Measurements from ENCODE around the gene RPA3. TPM values are rescaled to one million over a fixed set of nuclear protein-coding genes. Genes with fewer than 3 reads are reported as not detected.

RPA3 gene
- total RNA-seq, 1 experiment from 2014 or later, result 108 TPM

DNA sequence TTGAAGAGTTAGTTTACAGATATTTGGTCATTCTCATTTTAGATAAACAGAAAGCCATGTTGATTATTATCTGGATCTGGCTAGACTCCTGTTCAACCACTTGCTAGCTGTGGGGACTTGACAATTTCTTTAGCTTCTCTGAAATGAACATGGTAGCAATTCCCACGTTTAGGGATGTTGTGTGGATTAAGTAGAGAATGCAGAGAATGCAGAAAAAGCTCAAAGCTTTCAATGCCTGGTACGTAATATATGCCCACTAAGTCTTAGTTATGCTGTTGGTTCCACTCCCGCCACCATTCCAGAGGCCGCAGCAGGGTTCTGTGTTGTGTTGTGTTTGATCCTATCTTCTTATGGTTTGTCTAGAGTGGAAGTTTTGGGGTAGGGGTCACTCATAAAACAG, 39.2 kb upstream of the RPA3 start:
- Histone ChIP-seq H4K5ac (ENCODE audit: insufficient read length, low read depth, low read length) (no peak overlapping the region), H3K18ac (ENCODE audit: insufficient read length, low read depth, low read length) (no peak overlapping the region), H2BK20ac (ENCODE audit: low read depth, low read length, poor library complexity, severe bottlenecking) (no peak overlapping the region), H3K4ac (ENCODE audit: low read depth, low read length) (no peak overlapping the region), H3K4me2 (ENCODE audit: insufficient read depth, insufficient read length, low read length) (no peak overlapping the region), H3K79me1 (ENCODE audit: insufficient read depth, low read depth, low read length, poor library complexity, severe bottlenecking) (no peaks in the 10 kb centered on the region), H4K20me1 (ENCODE audit: control insufficient read depth, insufficient read depth, insufficient read length) (no peaks in the 10 kb centered on the region), H3K9ac (ENCODE audit: extremely low read depth, insufficient read length, low read length) (no peak overlapping the region), H3K14ac (ENCODE audit: insufficient read depth, low read length) (no peak overlapping the region), H3K4me1 (ENCODE audit: insufficient read depth, low read length) (no peaks in the 10 kb centered on the region), H3T11ph (ENCODE audit: low read length) (no peak overlapping the region), H2BK120ac (ENCODE audit: low read depth, low read length, poor library complexity, severe bottlenecking) (no peak overlapping the region), H2AFZ (ENCODE audit: low read length) (no peak overlapping the region), H3K56ac (ENCODE audit: insufficient read length, low read depth, low read length) (no peak overlapping the region), H3K9me3 (ENCODE audit: control insufficient read depth, low read depth, low read length) (no peaks in the 10 kb centered on the region), H3K23ac (ENCODE audit: insufficient read length, low read depth, low read length) (no peak overlapping the region), H3K27me3 (ENCODE audit: insufficient read depth, low read length) (no peaks in the 10 kb centered on the region), H3K27ac (ENCODE audit: insufficient read length, low read depth, low read length) (no peak overlapping the region), H3K23me2 (ENCODE audit: insufficient read length, low read depth, low read length, poor library complexity, severe bottlenecking) (no peaks in the 10 kb centered on the region), H2BK15ac (ENCODE audit: low read depth, low read length) (no peak overlapping the region), H2BK5ac (ENCODE audit: insufficient read length, low read length) (no peak overlapping the region), H3K79me2 (ENCODE audit: insufficient read depth, low read length) (no peaks in the 10 kb centered on the region), H4K8ac (replicated peaks; ENCODE audit: insufficient read length, low read depth, low read length) (no peak overlapping the region), H2AK5ac (ENCODE audit: insufficient read length, low read length) (no peak overlapping the region), H4K91ac (ENCODE audit: insufficient read length, low read depth, low read length) (no peak overlapping the region), H2BK12ac (ENCODE audit: insufficient read length, low read depth, low read length) (no peak overlapping the region)
- no peak for DNase-seq
- Mint-ChIP-seq H3K4me3 (no peak overlapping the region), H3K27me3 (ENCODE audit: low read depth) (no peaks in the 10 kb centered on the region), H3K4me1 (peaks cover 0 to 3% of the 10 kb centered on the region in 2 experiments; a peak in 3 of 4 replicates), H3K9me3 (no peaks in the 10 kb centered on the region), H3K27ac (no peak overlapping the region), H3K36me3 (ENCODE audit: insufficient read depth in 1 of 3, low read depth in 3 of 3) (no peaks in the 10 kb centered on the region)
- WGBS (ENCODE audit: extremely low coverage, insufficient read length, low lambda C conversion rate), result no CpG with 5 or more reads among the region's 4 CpGs
- TF ChIP-seq, protein P1, sequence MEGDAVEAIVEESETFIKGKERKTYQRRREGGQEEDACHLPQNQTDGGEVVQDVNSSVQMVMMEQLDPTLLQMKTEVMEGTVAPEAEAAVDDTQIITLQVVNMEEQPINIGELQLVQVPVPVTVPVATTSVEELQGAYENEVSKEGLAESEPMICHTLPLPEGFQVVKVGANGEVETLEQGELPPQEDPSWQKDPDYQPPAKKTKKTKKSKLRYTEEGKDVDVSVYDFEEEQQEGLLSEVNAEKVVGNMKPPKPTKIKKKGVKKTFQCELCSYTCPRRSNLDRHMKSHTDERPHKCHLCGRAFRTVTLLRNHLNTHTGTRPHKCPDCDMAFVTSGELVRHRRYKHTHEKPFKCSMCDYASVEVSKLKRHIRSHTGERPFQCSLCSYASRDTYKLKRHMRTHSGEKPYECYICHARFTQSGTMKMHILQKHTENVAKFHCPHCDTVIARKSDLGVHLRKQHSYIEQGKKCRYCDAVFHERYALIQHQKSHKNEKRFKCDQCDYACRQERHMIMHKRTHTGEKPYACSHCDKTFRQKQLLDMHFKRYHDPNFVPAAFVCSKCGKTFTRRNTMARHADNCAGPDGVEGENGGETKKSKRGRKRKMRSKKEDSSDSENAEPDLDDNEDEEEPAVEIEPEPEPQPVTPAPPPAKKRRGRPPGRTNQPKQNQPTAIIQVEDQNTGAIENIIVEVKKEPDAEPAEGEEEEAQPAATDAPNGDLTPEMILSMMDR (conservative IDR thresholded peaks at IDR 0.05), result no peak
